Nephron progenitor cell (in vitro differentiated cells): ENCODE data around the gene KCNT1.
A peak's percentile ranks its signal among the peaks of the same experiment; 100 is the strongest.

Experiments
- DNase-seq: peaks from one replicate; pipeline ENCODE4 v3.0.0; 2021
- H3K27ac Mint-ChIP-seq: 2 replicates; pipeline ENCODE4 v1.8.0; 2021; ENCODE audit warnings: mild to moderate bottlenecking, moderate library complexity, mixed read lengths
- H3K27me3 Mint-ChIP-seq: 2 replicates; pipeline ENCODE4 v1.8.0; 2021; ENCODE audit warnings: mild to moderate bottlenecking, low read depth, mixed read lengths; ENCODE audit not compliant: poor library complexity
- H3K36me3 Mint-ChIP-seq: 2 replicates; pipeline ENCODE4 v1.8.0; 2021; ENCODE audit warnings: low read depth, mixed read lengths
- H3K4me1 Mint-ChIP-seq: 2 replicates; pipeline ENCODE4 v1.8.0; 2021; ENCODE audit warnings: mixed read lengths
- H3K4me3 Mint-ChIP-seq: 2 replicates; pipeline ENCODE4 v1.8.0; 2021; ENCODE audit warnings: mild to moderate bottlenecking, moderate library complexity, mixed read lengths
- H3K9me3 Mint-ChIP-seq: 2 replicates; pipeline ENCODE4 v1.8.0; 2021; ENCODE audit warnings: mild to moderate bottlenecking, moderate library complexity, mixed read lengths
- CTCF ChIP-seq: fragments of 200-600 bp; sonication (generic); IDR thresholded peaks from 2 replicates; pipeline ENCODE4 v1.5.0; 2021; ENCODE audit warnings: antibody characterized with exemption

KCNT1 gene

GRCh38 chr9:135813671-135814290 is 111.8 kb downstream of the KCNT1 start:
- Mint-ChIP-seq H3K4me3 (no peak overlapping the region), H3K4me1 (peaks cover 18% of the 10 kb centered on the region), H3K36me3 (peaks cover 72% of the 10 kb centered on the region), H3K27ac (no peak overlapping the region), H3K9me3 (peaks cover 4% of the 10 kb centered on the region), H3K27me3 (no peaks in the 10 kb centered on the region)
- no peak for DNase-seq
- TF ChIP-seq CTCF, result no peak

DNA sequence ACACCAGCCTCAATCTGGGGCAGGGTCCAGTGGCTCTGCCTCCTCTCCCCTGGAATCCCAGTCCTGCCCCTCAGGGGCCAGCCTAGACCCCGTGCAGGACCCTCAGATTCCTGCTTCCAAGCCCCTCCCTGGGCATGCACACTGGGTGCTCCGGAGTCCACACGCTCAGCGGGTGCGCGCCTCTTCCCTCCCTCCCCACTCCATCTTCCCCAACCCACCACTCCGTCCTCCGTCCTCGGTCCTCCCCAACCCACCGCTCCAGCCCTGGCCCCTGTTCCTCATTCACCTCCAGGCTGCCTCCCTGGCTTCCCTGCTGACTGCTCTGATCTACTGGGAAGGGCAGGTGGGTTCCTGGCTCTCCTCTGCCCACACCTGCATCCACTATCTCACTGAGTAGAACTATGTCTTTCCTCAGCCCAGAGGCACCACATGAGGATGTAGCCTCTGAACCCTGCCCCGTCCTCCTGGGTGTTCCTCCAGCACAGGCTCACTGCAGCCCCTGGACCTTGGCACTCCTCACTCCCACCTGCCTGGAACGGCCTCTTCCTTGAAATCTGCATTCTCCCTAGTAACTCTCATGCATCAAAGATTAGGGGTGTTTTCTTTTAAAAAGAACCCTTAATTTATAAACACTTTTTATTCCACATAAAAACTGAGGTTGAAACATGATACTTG is 112.6 kb downstream of the KCNT1 start:
- Mint-ChIP-seq H3K27me3 (no peaks in the 10 kb centered on the region), H3K4me3 (no peak overlapping the region), H3K27ac (no peak overlapping the region), H3K9me3 (peaks cover 4% of the 10 kb centered on the region), H3K4me1 (peaks cover 18% of the 10 kb centered on the region), H3K36me3 (peaks cover 78% of the 10 kb centered on the region)
- no peak for DNase-seq
- TF ChIP-seq CTCF, result no peak

GRCh38 chr9:135815413-135815812 is 113.4 kb downstream of the KCNT1 start:
- no peak for DNase-seq
- Mint-ChIP-seq H3K36me3 (peaks cover 78% of the 10 kb centered on the region), H3K27me3 (no peaks in the 10 kb centered on the region), H3K27ac (no peak overlapping the region), H3K4me3 (no peak overlapping the region), H3K4me1 (peaks cover 18% of the 10 kb centered on the region), H3K9me3 (peaks cover 4% of the 10 kb centered on the region)
- TF ChIP-seq CTCF, result no peak

DNA sequence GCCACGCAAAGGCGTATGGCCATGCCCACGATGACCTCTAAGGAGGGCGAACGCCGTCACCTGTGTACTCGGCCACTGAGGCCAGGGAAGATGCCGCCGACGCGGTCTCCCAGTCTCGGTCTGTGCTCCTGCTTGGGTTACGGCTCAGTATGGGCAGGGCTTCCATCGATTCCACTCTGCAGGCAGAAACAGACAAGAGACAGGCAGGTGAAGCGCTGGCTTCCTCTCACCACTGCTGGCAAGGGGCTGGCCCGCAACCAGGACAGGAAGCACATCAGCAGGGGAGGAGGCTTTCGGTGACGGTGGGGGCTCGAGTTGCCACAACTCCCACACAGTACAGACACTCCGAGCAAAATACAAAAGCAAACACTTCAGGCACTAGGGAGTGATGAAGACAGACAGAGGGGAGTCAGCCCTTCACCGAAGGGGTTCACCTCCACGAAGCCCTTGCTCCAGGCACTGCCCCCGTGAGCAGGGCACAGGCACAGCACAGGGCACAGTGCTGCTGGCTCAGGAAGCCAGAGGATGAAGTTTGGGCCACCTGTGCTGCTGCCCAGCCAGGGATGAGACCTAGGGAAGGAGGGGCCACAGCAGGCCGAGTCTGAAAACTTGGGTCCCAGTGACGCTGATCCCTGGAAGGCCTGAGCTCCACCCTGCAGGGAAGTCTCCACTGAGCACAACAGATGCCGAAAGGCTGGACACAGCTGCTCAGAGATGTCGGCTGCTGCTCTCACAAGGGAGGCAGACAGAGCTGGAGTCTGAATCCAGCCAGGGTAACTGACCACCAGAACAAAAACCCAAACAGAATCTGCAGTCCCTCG is 114.1 kb downstream of the KCNT1 start:
- TF ChIP-seq CTCF, result no peak
- H3K36me3 Mint-ChIP-seq, result peaks cover 78% of the 10 kb centered on the region
- peak overlapping the region; percentile 95 for H3K27ac Mint-ChIP-seq
- no peak for DNase-seq
- H3K4me3 Mint-ChIP-seq, result no peak overlapping the region
- H3K27me3 Mint-ChIP-seq, result no peaks in the 10 kb centered on the region
- H3K4me1 Mint-ChIP-seq, result peaks cover 18% of the 10 kb centered on the region
- peaks cover 4% of the 10 kb centered on the region for H3K9me3 Mint-ChIP-seq

DNA sequence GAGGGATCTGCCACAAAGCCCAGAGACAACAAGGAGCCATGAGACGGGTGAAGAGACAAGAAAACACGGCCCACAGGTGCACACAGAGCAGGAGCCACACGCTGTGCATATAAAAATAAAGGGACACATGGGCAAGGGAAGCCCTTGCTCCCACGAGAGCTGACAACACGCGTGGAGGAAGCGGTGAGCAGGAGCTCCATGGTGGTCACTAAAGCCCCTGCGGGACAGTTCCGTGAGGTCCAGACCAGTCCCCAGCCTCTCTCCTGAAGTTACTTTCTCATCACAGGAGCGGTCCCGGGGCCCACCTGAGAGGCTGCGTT is 114.6 kb downstream of the KCNT1 start:
- peaks cover 77% of the 10 kb centered on the region for H3K36me3 Mint-ChIP-seq
- TF ChIP-seq CTCF, result no peak
- peaks cover 18% of the 10 kb centered on the region for H3K4me1 Mint-ChIP-seq
- DNase-seq, result no peak
- no peaks in the 10 kb centered on the region for H3K27me3 Mint-ChIP-seq
- H3K4me3 Mint-ChIP-seq, result no peak overlapping the region
- H3K27ac Mint-ChIP-seq, result peak overlapping the region; percentile 95
- H3K9me3 Mint-ChIP-seq, result peaks cover 2% of the 10 kb centered on the region
